ENCODE results near the gene ARMS2. TPM values are rescaled to one million over a fixed set of nuclear protein-coding genes. Genes with fewer than 3 reads are reported as not detected.

The ARMS2 gene
- total and polyA plus RNA-seq, 9 donors: not detected

DNA sequence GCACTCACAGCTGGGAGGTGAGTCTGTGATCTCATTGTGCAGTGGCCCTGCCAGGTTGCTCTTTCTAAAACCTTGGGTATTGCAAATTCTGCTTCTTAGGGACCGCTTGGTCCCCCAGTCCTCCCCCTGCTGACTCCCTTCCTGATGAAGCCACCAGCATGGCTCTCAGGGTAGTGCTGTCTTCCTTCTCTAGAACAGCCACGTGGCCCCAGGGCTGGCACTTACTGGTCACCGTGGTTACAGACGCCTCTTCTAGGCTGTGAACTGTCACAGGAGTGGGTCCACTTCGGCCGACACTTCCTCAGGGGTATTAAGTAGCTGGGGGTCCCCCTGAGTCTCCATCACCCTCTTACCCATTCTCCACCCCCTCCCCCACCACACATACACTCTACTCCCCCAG is 4.2 kb downstream of the ARMS2 start:
- DNase-seq: no peak
- TF ChIP-seq CTCF (IDR thresholded peaks at IDR 0.05) (no peak), EP300 (IDR thresholded peaks at IDR 0.05) (no peak), POLR2A (IDR thresholded peaks at IDR 0.05) (no peak)
- 90 to 96% (median 94%) methylated on average over 6 of the region's 6 CpGs for WGBS, 3 donors
- H3K4me3 ChIP-seq: no peak overlapping the region
- no peaks in the 10 kb centered on the region for H3K9me3 ChIP-seq
- no peaks in the 10 kb centered on the region for H3K27me3 ChIP-seq
- intact Hi-C loops (cut with DNase I): no loop called here
- no peaks in the 10 kb centered on the region for H3K36me3 ChIP-seq
- peaks cover 17% of the 10 kb centered on the region for H3K4me1 ChIP-seq (ENCODE audit: insufficient read depth)
- H3K27ac ChIP-seq: peak overlapping the region in 1 of 2 donors; percentile 90

DNA sequence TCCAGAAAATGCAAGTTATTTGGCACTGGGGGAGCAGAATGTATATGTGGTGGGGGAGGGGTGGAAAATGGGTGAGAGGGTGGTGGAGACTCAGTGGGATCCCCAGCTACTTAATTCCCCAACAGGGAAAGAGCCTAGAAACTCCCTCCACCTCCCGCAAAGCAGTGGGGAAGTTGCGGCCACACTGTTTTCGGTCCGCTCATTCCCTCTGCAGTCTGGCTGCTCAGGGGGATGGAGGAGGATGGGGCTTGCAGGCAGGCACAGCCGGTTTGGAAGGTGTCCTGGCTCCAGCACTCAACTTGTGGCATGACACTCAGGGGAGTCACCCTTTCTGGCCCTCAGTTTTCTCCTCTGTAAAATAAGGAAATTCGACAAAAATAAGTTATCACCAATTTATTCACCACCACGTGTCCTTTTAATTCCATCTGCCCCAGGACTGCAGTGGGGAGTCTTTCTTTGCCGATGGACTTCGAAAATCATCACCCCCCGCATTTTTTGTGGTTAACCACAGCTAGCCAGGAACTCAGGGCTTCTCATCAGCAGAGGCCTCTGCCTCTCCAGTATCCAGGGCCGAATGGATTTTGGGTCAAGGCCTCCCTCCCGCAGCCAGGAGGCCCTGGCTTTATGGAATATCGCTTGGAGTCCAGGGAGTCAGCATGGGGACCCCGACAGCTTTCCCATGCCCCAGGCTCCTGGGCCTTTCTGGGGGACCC is 5.3 kb downstream of the ARMS2 start:
- intact Hi-C loops (cut with DNase I): loop anchor here in 2 of 4 donors (5.0 to 10.0 kb wide), 2 partner anchors 38 to 105 kb away; partner anchors contain the start of gene DMBT1 (in 1 of the 2)
- 21 to 36% (median 22%) methylated on average over 14 of the region's 14 CpGs for WGBS, 3 donors
- Histone ChIP-seq H3K27me3 (no peaks in the 10 kb centered on the region), H3K9me3 (no peaks in the 10 kb centered on the region), H3K27ac (peak overlapping the region; percentile 1 to 90), H3K4me3 (no peak overlapping the region), H3K36me3 (no peaks in the 10 kb centered on the region), H3K4me1 (ENCODE audit: insufficient read depth) (peaks cover 25% of the 10 kb centered on the region)
- peak; percentile 58 to 75 (median 72) for DNase-seq
- TF ChIP-seq CTCF (IDR thresholded peaks at IDR 0.05): peak in 1 of 3 donors; percentile 3
- TF ChIP-seq EP300 (IDR thresholded peaks at IDR 0.05): no peak

DNA sequence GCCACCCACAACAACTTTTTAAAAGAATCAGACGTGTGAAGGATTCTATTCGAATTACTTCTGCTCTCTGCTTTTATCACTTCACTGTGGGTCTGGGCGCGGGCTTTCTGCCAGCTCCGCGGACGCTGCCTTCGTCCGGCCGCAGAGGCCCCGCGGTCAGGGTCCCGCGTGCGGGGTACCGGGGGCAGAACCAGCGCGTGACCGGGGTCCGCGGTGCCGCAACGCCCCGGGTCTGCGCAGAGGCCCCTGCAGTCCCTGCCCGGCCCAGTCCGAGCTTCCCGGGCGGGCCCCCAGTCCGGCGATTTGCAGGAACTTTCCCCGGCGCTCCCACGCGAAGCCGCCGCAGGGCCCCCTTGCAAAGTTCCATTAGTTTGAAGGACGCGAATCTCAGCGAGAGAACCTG is 6.4 kb downstream of the ARMS2 start:
- H3K27ac ChIP-seq: peak overlapping the region; percentile 90 to 91
- no peaks in the 10 kb centered on the region for H3K27me3 ChIP-seq
- peak overlapping the region; percentile 57 for H3K4me3 ChIP-seq
- no peaks in the 10 kb centered on the region for H3K9me3 ChIP-seq
- intact Hi-C loops (cut with DNase I): loop anchor here in 2 of 4 donors (5.0 to 10.0 kb wide), 2 partner anchors 36 to 104 kb away; partner anchors contain the start of gene DMBT1 (in 1 of the 2)
- TF ChIP-seq POLR2A (IDR thresholded peaks at IDR 0.05) (no peak), EP300 (IDR thresholded peaks at IDR 0.05) (no peak), CTCF (IDR thresholded peaks at IDR 0.05) (no peak)
- H3K36me3 ChIP-seq: no peaks in the 10 kb centered on the region
- 0 to 1% (median 1%) methylated on average over 25 to 40 of the region's 40 CpGs for WGBS, 3 donors
- peaks cover 28% of the 10 kb centered on the region for H3K4me1 ChIP-seq (ENCODE audit: insufficient read depth)
- DNase-seq: peak in 3 of 5 donors; percentile 33 to 72 (median 67)

DNA sequence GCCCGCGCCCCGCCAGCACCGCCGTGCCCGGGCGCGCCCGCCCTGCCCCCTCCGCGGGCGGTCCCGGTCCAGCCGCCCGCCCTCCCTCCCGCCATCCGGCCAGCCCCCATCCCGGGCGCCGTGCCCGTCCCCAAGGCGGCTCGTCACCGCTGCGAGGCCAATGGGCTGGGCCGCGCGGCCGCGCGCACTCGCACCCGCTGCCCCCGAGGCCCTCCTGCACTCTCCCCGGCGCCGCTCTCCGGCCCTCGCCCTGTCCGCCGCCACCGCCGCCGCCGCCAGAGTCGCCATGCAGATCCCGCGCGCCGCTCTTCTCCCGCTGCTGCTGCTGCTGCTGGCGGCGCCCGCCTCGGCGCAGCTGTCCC is 6.9 kb downstream of the ARMS2 start, which contains the start of gene HTRA1:
Gene HTRA1 (plus strand): TSS at position 187 of the 362 bp plus-strand sequence. CDS start 100 bp downstream, at position 287.
- Histone ChIP-seq H3K27me3 (no peaks in the 10 kb centered on the region), H3K36me3 (no peaks in the 10 kb centered on the region), H3K4me1 (ENCODE audit: insufficient read depth) (peaks cover 28% of the 10 kb centered on the region), H3K4me3 (peak within 1 kb of the TSS; percentile 57), H3K9me3 (no peaks in the 10 kb centered on the region), H3K27ac (peak within 1 kb of the TSS; percentile 90 to 91)
- intact Hi-C loops (cut with DNase I): loop anchor here in 2 of 4 donors (5.0 to 10.0 kb wide), 2 partner anchors 36 to 103 kb away; partner anchors contain the start of gene DMBT1 (in 1 of the 2)
- no peak for TF ChIP-seq EP300 (IDR thresholded peaks at IDR 0.05)
- TF ChIP-seq CTCF (IDR thresholded peaks at IDR 0.05): no peak
- no peak for TF ChIP-seq POLR2A (IDR thresholded peaks at IDR 0.05)
- WGBS, 3 donors: 0 to 1% (median 1%) methylated on average over 28 to 56 of the region's 56 CpGs
- DNase-seq: peak; percentile 82 to 88 (median 86)

Measured in ovary (tissue), 9 donors.